GM21367 (cell line): ENCODE measurements around the gene ZAP70.
"Not testable (repeated sequence)": the region's sequence is repeated elsewhere in the genome, so short reads cannot be mapped to it uniquely, and the experiment has no call there.

Experiments
- ATAC-seq: cut with Tn5 transposase; IDR thresholded peaks from one replicate; pipeline ENCODE4 v1.9.1; 2021; ENCODE audit not compliant: unreplicated experiment

The ZAP70 gene

DNA sequence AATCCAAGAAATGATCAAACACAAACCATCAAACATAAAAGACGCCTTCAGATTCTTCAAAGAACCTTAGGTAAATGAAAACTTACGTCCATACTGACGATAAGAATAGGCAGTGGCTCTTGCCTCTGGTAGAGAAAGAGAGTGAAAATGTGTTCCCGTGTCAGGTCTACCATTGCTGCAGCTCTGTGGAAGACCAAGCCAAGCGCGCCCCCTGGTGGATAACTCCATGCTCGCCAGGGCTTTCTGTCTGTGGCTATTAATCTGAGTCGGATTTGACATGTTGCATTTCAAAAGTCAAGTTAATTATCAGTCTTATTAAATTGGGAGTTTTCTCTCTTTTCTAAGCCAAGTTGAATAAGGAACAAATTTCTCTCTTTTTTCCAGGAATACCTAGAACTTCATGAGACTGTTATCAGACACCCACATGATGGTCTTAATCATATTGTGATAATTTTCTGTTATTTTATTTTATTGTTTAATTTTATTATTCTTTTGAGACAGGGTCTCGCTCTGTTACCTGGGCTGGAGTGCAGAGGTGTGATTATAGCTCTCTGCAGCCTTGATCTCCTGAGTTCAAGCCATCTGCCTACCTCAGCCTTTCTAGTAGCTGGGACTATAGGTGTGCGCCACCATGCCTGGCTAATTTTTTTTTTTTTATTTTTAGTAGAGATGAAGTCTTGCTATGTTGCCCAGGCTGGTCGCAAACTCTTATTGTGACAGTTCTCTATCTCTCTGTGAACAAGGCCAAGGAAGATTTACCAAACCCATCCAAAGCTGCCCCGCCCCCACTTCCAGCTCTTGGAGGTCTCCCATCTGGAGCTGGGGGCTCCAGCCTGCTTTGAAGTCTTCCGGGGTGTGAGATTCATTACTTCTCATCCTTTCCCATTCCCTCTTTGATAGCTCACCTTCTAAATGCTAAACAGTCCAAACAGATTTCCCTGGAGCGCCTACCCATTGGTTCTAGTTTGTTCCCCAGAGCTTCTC, 15.8 kb upstream of the ZAP70 start:
- ATAC-seq: peak; percentile 47

DNA sequence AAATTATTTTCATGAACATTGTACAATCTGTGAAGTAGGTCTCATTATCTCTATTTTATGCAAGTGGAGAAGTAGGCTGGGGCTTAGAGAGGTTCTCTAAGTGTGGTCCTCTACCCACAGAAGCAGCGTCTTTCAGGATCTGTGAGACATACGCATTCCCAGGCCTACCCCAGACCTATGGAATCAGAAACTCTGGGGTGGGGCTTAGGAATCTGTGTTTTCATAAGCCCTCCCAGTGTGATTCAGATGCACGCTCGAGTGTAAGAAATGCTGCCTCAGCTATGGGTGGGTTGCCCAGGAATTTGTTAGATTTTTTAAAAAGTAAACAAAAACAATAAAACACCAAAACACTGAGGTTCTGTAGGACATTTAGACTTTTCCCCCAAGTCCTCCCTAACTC, 14.8 kb upstream of the ZAP70 start:
- ATAC-seq: no peak

DNA sequence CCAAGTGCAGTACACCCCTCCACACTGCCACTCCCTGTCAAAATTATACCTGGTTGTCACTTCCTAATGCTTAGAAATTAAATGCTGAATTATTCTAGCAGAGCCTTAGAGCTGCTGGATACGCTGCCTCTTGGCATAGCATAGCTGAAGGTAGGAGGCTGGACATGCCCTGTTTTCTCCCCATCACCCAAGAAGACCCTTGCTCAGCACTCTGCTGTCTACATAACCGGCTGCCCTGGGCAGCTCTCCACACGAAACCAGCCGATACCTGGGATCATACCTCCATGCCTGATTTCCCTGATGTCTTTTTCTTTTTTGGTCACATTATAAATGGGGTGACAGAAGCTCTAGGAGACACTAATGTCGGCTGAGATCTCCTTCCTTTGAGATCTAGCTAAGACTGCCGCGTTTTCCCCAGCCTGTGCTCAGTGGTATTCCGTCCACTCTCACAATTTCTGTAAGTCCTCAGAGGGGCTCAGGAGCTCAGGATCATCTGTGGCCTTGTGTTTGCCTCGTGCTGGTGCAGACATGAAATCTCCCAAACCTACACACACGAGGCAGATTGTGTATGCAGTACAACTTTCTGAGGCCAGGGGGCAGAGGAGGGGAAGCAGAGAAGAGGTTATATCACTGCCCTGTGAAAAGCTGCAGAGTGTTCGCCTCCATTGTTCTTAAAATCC, 13.5 kb upstream of the ZAP70 start:
- ATAC-seq: no peak

DNA sequence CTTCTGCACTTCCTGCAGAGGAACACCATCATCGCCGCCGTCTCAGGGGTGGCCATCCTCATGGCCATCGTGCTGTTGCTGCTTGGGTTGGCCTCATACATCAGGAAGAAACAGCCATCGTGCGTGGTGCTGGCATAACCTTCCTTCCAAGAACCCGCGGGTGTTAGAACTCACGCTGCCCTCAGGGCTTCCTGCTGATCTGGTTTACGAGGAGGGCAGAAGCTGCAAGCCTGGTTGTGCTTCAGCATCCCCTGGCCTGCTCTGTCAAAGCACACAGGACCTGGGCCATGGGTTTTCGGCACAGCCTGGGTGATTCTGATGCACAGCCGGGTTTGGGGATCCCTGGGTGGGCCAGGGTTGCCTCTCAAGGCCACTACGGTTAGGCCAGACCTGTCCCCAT, 12.2 kb upstream of the ZAP70 start:
- no peak for ATAC-seq

DNA sequence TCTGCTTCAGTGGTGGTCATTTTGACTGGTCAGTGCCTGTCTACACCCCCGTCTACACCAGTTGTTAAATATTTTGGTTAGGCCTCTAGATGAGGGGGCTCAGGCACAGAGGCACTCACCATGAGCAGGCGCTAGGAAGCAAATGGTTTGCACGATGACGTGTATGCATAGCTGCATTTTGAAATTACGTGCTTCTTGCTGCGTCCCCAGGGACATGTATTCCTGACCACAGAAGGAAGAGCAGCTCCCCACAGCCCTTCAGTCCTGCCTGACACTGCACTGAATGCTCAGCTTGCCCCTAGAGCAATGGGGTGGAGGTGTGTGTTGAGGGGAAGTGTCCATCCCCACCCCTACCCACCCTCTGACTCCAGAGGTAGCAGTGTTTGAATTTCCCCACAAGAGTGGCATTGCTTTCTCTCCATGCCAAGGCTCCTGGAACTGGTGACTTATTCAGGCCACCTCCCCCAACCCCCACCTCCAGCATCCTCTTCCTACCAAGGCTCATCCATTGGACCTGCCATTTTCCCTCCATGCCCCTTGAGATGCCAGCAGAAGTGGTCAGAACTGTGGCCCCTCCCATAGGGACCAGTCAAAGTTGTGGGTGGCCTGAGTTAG, 11.4 kb upstream of the ZAP70 start:
- no peak for ATAC-seq

DNA sequence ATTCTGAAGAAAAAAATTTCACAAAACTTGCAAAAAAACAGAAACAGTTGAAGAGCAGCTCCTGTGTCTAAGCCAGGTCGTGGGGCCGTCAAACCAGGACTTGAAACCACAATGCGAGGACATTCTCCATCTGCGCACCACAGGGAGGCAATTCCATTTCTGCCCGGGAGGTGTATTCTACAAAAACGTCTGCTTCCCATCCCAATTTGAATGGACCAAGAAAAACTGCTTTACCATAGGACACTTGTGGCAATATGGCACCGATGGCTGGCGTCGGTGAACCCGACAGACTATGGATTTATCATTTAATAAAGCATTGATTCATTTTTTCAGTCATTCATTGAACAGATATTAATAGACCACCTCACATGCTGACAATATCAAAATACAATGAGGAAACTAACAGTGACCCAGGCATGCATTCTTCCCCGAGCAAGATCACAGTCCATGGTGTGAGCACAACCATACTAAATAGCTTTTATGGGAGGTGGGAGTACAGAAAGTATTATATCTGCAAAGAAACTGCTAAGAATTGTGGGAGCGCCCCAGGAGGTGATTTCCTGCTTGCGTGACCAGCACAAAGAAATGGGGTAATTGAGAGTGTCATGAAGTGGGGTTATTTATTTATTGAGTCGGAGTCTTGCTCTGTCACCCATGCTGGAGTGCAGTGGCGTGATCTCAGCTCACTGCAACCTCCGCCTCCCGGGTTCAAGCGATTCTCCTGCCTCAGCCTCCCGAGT, 10.5 kb upstream of the ZAP70 start:
- no peak for ATAC-seq

DNA sequence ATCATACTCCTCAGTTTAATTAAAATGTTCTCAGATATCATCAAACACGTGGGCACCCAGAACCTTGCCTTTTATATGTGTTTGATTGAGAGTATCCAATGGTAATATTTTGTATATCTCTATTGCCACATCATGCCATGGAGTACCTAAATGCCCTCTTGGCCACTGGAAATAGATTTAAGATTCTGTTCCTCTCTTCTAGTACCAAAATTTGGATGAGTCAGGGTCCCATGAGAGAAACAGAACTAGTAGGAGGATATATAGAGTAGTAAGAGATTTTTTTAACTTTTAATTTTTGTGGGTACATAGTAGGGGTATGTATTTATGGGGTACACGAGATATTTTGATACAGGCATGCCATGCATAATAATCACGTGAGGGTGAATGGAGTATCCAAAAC, 9.6 kb upstream of the ZAP70 start:
- ATAC-seq: no peak

DNA sequence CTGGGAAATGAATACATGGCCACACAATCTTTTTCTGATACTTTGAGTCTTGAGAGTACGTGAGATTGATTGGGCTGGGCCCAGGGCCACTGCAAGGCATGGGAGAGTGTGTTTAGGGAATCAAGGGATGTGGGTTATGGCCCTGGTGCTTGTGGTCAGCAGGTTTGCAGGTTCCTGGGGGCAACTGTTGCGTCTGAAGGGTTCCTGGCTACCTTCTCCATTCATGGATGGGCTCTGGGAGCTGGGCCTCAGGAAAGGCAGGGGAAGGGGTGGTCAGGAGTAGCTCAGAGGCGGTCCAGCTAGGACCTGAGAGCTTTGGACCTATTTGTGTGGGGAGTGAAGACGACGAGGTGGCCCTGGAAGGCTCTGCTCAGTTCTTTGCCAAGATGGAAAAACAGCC, 8.4 kb upstream of the ZAP70 start:
- ATAC-seq: no peak

DNA sequence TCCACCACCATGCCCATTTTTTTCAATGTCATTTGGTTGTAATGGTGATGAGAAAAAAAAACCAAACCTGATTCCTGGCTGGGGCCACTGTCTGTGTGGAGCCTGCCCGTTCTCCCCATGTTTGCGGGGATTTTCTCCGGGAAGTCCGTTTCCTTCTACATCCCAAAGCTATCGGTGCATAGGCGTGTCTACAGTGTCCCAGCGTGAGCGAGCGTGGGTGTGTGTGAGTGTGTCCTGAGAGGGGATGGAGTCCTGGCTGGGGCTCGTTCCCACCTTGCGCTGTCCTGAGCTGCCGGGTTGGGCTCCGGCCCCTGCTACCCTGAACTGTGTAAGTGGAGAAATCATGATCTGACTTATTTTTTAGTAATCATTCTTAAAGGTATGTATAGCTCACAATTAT, 7.3 kb upstream of the ZAP70 start:
- no peak for ATAC-seq

DNA sequence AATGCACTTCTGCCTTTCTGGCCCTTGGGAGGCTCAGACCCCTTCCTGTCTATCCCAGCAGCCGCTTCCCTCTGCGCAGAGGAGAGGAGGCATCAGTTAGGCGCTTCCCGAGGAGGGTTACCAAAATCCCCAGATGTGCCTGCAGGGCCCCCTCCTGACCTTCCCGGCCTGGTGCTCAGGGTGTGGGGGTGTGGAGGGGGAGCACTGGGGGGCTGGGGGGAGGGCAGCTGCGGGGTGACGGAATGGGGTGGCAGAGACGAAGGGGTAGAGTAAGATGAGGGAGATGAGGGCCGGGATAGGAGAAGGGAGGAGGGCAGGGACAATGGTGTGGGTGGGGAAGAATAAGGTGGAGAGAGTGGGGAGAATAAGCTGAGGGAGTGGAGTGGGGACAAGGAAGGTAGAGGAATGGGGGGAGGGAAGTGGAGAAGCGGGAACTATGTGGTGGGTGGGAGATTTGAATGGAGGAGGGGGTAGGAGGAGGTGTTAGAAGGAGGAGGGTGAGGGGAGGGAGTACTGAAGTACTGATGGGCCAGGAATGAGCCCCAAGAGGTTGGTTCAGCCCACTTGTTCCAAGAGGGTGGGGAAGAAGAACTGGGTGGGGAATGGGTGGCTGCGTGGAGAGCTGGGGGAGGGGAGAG, 6.5 kb upstream of the ZAP70 start:
- no peak for ATAC-seq

DNA sequence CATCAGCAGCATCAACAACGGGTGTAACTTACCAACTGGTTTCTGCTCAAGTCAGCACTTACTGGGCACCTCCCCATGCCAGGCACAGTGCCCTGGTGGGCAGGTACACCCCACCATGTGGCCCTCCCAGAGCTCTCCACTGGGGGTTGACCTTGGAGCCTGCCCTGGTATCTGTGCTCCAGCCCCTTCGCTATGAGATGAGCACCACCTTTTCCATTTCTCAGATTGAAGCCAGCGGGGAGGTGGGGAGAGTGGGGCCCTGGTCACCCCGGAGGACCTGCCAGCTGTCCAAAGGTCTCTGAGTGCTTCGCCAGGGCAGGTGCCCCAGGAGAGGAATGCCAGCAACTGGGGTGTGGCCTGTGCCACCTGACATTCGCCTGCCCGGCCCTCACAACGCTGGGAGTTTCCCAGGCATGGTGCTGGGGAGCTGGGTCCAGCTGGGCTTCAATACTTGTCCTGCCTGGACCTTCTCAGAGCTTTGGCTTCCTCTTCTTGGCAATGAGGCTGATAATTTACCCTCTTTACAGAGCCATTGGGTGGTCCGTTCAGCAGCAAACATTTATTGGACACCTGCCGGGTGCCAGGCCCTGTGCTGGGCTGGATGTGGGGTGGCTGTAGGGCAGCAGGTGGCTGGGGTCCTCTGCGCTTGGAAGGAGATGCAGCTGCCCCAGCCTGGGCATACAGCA, 5.9 kb upstream of the ZAP70 start:
- ATAC-seq: no peak

DNA sequence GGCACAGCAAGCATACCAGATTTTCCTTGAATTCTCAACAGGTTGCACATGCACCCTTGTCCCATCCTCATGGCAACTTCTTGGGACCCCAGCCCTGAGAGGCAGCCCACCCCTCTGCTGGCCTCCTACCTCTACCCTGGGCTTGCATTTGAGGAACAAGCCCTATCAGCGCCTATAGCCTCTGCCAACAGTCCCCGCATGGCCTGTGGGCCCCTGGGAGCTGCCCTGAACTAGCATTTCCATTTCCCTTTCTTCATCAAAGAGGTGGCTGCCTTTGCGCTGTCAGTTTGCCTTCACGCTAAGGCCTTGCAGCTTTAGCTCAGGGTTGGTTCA, 5.4 kb upstream of the ZAP70 start:
- no peak for ATAC-seq

DNA sequence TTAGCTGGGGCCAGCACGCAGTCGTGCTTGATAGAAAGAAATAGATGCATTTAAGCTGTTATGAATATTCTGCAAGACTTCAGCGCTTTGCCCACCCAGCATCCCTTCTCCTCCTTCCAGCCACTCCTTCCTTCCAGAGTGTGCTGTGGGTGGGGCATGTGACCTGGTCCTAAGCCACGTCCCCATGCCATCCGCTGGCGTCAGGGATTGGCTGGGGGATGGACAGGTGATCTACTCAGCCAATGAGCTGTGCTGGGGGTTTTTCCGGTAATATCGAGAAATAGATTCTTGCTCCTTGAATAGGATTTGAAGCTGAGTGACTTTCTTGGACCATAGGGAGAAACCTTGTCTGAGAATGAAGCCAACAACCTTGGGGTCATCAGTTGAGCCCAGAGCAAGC, 4.8 kb upstream of the ZAP70 start:
- no peak for ATAC-seq

DNA sequence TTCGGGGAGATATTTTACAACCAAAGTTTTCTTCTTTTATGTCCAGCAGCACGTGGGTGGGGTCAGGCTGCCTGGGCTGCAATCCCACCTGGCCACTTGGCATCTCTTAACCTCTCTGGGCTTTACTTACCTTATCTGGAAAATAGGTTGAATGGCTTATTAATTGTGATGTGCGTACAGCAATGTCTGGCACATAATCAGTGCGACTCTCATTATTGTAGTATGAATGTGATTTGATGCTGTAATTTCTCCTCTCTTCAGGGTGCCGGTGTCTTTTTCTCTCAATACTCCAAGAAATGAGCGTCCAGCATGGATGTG, 2.0 kb upstream of the ZAP70 start:
- no peak for ATAC-seq

DNA sequence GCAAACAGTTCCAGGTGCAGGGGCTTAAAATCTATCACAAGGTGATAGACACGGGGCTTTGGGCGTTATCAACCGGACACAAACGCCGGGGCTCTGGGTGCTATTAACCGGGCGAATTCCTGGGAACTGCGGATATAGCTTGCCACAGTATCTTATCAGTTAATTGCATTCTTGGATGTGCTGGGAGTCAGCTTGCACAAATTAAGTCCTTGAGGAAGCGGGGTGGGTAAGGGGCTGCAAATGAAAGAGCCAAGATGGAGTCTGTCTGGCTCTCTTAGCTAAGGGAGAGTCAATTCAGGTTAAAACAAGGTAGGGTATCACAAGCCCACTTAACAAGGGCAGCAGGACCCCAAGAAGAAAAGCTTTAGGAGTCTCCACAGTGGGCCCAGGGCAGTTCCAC, 1.2 kb upstream of the ZAP70 start:
- ATAC-seq: not testable (repeated sequence)

DNA sequence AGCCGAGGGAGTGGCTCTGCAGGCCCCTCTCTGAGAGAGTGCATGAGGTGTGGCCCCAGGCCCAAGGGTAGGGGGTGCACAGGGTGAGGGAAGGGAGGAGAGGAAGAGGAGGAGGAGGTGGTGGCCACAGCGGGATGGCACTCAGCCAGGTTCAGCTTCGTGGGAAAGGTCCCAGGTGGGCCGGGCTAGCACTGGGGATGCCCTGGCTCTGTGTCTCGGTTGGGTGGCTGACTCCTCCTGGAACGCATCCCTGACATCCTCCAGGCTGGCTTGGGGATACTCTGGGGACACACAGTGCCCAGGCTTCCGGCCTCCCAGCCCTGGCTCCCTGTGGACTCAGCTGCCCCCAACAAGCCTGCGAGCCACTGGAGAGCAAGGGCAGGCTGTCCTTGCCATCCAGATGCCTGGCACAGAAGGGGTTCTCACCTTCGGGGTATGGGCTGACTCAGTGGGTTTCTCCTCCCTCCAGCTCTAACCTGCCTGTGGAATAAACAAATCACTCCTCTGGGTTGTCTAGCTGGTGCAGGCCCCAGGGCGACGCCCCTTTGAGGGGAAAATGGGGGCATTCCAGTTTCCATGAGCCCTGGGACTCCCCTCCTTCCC, 582 bp upstream of the ZAP70 start:
- no peak for ATAC-seq

DNA sequence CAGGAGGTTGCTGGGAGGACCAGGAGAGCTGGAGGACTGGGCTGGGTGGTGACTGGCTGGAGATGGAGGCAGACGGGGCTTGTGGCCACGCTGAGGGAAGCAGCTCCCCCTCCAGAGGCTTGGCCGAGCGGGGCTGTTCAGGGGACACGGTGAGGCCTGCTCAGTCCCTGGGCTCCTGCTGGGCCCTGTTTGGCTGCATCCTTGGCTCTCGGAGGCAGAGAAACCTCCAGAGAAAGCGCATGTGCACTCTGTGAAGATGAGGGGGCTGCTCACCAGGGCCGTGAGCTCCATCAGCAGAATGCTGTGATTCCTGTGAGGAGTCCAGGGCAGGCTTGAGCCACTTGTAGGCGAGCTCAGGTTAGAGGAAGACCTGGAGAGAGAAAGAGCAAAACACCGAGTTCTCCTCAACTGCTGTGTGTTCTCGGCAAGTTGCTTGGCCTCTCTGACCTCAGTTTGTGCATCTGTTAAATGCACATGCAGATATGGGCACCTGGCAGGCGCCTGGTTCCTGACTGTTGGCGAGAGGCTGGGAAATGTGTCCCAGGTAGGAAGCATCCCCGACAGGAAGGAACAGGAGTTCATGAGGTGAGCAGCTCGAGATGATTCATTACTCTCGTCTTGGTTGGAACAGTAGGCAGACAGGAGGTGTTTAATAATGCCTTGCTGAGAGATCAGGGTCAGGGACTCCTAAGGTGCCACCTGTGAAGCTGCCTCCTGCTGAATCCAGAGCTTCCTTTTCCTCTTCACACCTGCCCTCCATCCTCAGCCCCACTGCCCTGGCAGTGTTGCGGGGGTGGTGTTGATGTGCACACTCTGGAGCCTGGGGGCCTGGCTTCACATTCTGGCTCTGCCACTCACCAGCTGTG, 941 bp downstream of the ZAP70 start:
- ATAC-seq: no peak

DNA sequence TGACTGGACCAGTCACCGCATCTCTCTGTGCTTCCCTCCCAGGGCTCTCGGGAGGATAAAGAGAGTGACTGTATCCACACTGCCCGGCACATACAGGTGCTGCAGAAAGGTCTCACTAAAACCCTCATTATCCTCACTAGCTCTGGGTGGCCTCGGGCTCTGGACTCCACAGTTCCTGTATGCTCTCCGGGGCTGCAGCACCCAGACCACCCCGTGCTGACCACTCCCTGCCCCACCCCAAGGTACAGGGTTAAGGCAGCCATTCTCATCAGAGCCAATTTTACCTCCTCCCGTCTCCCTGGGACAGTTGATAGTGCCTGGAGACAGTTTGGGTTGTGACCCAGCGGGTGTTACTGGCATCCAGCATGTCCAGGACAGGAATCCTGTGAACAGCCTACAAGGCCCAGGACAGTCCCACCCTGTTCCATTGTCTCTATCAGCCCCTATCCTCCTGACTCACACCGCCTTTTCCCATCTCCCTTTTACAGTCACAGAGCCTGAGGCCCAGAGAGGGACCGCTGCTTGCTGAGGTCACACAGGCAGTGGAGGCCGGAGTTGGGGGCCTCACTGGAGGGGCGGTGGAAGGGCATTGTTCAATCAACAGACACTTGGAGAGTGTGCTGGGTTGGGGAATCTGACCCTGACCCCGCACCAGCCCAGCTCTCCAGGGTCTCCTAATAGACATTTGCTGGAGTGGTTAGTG, 1.7 kb downstream of the ZAP70 start:
- no peak for ATAC-seq
